Liver (tissue), 9 donors: ENCODE results near the gene CENPA. TPM values are rescaled to one million over a fixed set of nuclear protein-coding genes. Genes with fewer than 3 reads are reported as not detected.

Source experiments
- DNase-seq: peaks from one replicate; pipeline ENCODE4 v3.0.0-alpha.2; 2017; ENCODE audit warnings: low spot score
- H3K27ac ChIP-seq, 2 donors: one replicate each; pipeline ENCODE4 v1.7.0; 2013; ENCODE audit warnings: inconsistent platforms in 2 of 2, low read length in 2 of 2, control low read depth in 1 of 2, low read depth in 1 of 2, mild to moderate bottlenecking in 1 of 2
- H3K27me3 ChIP-seq, 4 donors: one replicate each; pipeline versions ENCODE4 v1.6.1 to v1.7.0; 2013; ENCODE audit warnings: low read length in 3 of 4, inconsistent platforms in 1 of 4, mild to moderate bottlenecking in 1 of 4, moderate library complexity in 1 of 4; ENCODE audit not compliant: control insufficient read depth in 4 of 4, insufficient read depth in 4 of 4
- H3K36me3 ChIP-seq, 4 donors: one replicate each; pipeline versions ENCODE4 v1.6.1 to v1.7.0; 2013; ENCODE audit warnings: low read length in 3 of 4, mild to moderate bottlenecking in 3 of 4, low read depth in 1 of 4, moderate library complexity in 1 of 4; ENCODE audit not compliant: control insufficient read depth in 4 of 4, insufficient read depth in 3 of 4
- H3K4me1 ChIP-seq, 4 donors: one replicate each; pipeline versions ENCODE4 v1.6.1 to v1.7.0; 2013; ENCODE audit warnings: low read length in 3 of 4, mild to moderate bottlenecking in 3 of 4, moderate library complexity in 1 of 4; ENCODE audit not compliant: control insufficient read depth in 4 of 4, insufficient read depth in 4 of 4
- H3K4me3 ChIP-seq, 3 donors: one replicate each; pipeline versions ENCODE4 v1.6.1 to v1.7.0; 2013; ENCODE audit warnings: low read length in 3 of 3, control low read depth in 1 of 3, low read depth in 1 of 3, mild to moderate bottlenecking in 1 of 3
- H3K9ac ChIP-seq, 2 donors: one replicate each; pipeline ENCODE4 v1.7.0; 2013; ENCODE audit warnings: low read length in 2 of 2, mild to moderate bottlenecking in 2 of 2, moderate library complexity in 2 of 2, control low read depth in 1 of 2, low read depth in 1 of 2
- H3K9me3 ChIP-seq, 4 donors: one replicate each; pipeline versions ENCODE4 v1.6.1 to v1.7.0; 2013; ENCODE audit warnings: low read length in 3 of 4; ENCODE audit not compliant: control insufficient read depth in 4 of 4
- EGR1 ChIP-seq, 2 donors: IDR thresholded peaks; 2 replicates each; pipeline ENCODE4 v1.6.1; 2016 to 2018; ENCODE audit warnings: antibody characterized with exemption in 2 of 2, low read depth in 2 of 2
- FOXA2 ChIP-seq: IDR thresholded peaks from 2 replicates; pipeline ENCODE4 v1.6.1; 2016; ENCODE audit warnings: antibody characterized with exemption
- GABPA ChIP-seq, 2 donors: IDR thresholded peaks in 1 of 2; conservative IDR thresholded peaks in 1 of 2; 2 replicates each; pipeline ENCODE4 v1.6.1; 2016; ENCODE audit warnings: antibody characterized with exemption in 2 of 2, mild to moderate bottlenecking in 1 of 2, moderate library complexity in 1 of 2
- HNF4A ChIP-seq, 2 donors: conservative IDR thresholded peaks; 2 replicates each; pipeline ENCODE4 v1.6.1; 2016; ENCODE audit warnings: antibody characterized with exemption in 2 of 2, mild to moderate bottlenecking in 2 of 2
- JUND ChIP-seq, 2 donors: IDR thresholded peaks; 2 replicates each; pipeline ENCODE4 v1.6.1; 2016; ENCODE audit warnings: antibody characterized with exemption in 2 of 2
- NR2F2 ChIP-seq: IDR thresholded peaks from 2 replicates; pipeline ENCODE4 v1.6.1; 2016; ENCODE audit warnings: antibody characterized with exemption
- RAD21 ChIP-seq, 2 donors: IDR thresholded peaks; 2 replicates each; pipeline ENCODE4 v1.6.1; 2016; ENCODE audit warnings: antibody characterized with exemption in 2 of 2, mild to moderate bottlenecking in 2 of 2
- RXRA ChIP-seq, 2 donors: IDR thresholded peaks; 2 replicates each; pipeline ENCODE4 v1.6.1; 2017 to 2018; ENCODE audit warnings: antibody characterized with exemption in 2 of 2, mild to moderate bottlenecking in 1 of 2
- SP1 ChIP-seq: IDR thresholded peaks from 2 replicates; pipeline ENCODE4 v1.6.1; 2018; ENCODE audit warnings: antibody characterized with exemption, mild to moderate bottlenecking
- YY1 ChIP-seq: IDR thresholded peaks from 2 replicates; pipeline ENCODE4 v1.6.1; 2016; ENCODE audit warnings: antibody characterized with exemption, mild to moderate bottlenecking
- WGBS: extraction: QIAGEN DNeasy Blood & Tissue Kit; methylation state at CpG from one replicate; pipeline ENCODE4 v1.1.7; 2013; 5-methylcytosine and 5-hydroxymethylcytosine counted together
- polyA plus RNA-seq, 2 donors: library from polyadenylated mRNA; stranded (reverse) in 1 of 2; unstranded in 1 of 2; fragments of 200-250 nt in 1 of 2; fragments of >200 nt in 1 of 2; fragmentation: Nextera tagmentation in 1 of 2; extraction: Ambion mirVana in 1 of 2; gene quantifications; one replicate each; pipeline versions ENCODE4 v1.2.1 to v1.2.3, GENCODE V29; 2013 to 2015
- total RNA-seq, 2 donors: library from RNA; depleted of rRNA; stranded (reverse); fragments of >200 nt; gene quantifications; one replicate each; pipeline ENCODE4 v1.2.3, GENCODE V29; 2014
- TF ChIP-seq, protein P1 (sequence below): IDR thresholded peaks from 2 replicates; pipeline ENCODE4 v1.6.1; 2016; ENCODE audit warnings: antibody characterized with exemption
- TF ChIP-seq, protein P2 (sequence below): IDR thresholded peaks from 2 replicates; pipeline ENCODE4 v1.6.1; 2016; ENCODE audit warnings: antibody characterized with exemption, mild to moderate bottlenecking
- TF ChIP-seq, protein P3 (sequence below): IDR thresholded peaks from 2 replicates; pipeline ENCODE4 v1.6.1; 2016; ENCODE audit warnings: antibody characterized with exemption
- donor health status: healthy.
- donor health status: healthy.
- donor health status: healthy.
- donor health status: healthy.
- donor health status: healthy.

Gene CENPA
- total and polyA plus RNA-seq, 4 donors: 0.17 to 14.4 (median 1.2) TPM; not detected in 1

DNA sequence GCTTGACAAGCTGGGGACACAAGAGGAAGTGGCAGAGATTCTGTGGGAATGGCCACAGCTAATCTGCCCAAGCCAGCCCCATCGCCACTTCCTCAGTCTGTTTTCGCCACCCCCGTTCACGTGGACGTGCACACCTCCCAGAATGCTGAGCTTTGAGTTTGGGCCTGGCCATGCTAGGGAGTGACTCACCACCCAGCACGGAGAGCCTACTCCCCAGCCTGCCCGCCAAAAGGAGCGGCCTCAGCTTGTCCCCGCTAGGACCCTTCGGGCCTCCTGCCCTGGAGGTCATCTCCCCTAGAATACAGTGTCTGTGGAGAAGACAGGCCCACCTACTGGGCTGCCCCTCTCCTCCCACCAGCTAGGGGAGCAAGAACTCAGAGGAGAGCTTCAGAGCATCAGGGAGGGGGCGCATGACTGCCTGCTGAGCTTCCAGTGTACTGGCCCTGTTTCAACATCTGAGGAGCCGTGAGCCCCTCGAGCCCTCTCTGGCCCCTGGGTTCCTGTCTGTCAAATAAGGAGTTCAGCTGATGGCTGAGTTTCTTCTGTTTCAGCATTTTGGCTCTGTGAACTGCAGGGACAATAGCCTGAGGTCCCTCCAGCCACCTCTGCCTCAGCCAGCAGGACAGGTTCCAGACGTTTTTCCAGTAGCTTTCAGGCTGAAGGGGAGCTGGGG is 16.6 kb upstream of the CENPA start:
- Histone ChIP-seq H3K9ac (no peak overlapping the region), H3K27ac (peak overlapping the region; percentile 48 to 62), H3K4me1 (peaks cover 28 to 57% (median 42%) of the 10 kb centered on the region in 4 donors), H3K36me3 (no peaks in the 10 kb centered on the region), H3K9me3 (no peaks in the 10 kb centered on the region), H3K27me3 (no peaks in the 10 kb centered on the region), H3K4me3 (no peak overlapping the region)
- 62% methylated on average over 14 of the region's 14 CpGs for WGBS
- DNase-seq: no peak
- TF ChIP-seq, protein P1, sequence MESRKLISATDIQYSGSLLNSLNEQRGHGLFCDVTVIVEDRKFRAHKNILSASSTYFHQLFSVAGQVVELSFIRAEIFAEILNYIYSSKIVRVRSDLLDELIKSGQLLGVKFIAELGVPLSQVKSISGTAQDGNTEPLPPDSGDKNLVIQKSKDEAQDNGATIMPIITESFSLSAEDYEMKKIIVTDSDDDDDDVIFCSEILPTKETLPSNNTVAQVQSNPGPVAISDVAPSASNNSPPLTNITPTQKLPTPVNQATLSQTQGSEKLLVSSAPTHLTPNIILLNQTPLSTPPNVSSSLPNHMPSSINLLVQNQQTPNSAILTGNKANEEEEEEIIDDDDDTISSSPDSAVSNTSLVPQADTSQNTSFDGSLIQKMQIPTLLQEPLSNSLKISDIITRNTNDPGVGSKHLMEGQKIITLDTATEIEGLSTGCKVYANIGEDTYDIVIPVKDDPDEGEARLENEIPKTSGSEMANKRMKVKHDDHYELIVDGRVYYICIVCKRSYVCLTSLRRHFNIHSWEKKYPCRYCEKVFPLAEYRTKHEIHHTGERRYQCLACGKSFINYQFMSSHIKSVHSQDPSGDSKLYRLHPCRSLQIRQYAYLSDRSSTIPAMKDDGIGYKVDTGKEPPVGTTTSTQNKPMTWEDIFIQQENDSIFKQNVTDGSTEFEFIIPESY: no peak
- TF ChIP-seq RXRA (IDR thresholded peaks at IDR 0.05) (peak in 1 of 2 donors; percentile 31), SP1 (no peak), RAD21 (IDR thresholded peaks at IDR 0.05) (no peak), EGR1 (IDR thresholded peaks at IDR 0.05; ENCODE audit: low read depth in 2 of 2) (no peak), JUND (IDR thresholded peaks at IDR 0.05) (peak; percentile 42 to 81), FOXA2 (no peak), YY1 (no peak)
- TF ChIP-seq, protein P2, sequence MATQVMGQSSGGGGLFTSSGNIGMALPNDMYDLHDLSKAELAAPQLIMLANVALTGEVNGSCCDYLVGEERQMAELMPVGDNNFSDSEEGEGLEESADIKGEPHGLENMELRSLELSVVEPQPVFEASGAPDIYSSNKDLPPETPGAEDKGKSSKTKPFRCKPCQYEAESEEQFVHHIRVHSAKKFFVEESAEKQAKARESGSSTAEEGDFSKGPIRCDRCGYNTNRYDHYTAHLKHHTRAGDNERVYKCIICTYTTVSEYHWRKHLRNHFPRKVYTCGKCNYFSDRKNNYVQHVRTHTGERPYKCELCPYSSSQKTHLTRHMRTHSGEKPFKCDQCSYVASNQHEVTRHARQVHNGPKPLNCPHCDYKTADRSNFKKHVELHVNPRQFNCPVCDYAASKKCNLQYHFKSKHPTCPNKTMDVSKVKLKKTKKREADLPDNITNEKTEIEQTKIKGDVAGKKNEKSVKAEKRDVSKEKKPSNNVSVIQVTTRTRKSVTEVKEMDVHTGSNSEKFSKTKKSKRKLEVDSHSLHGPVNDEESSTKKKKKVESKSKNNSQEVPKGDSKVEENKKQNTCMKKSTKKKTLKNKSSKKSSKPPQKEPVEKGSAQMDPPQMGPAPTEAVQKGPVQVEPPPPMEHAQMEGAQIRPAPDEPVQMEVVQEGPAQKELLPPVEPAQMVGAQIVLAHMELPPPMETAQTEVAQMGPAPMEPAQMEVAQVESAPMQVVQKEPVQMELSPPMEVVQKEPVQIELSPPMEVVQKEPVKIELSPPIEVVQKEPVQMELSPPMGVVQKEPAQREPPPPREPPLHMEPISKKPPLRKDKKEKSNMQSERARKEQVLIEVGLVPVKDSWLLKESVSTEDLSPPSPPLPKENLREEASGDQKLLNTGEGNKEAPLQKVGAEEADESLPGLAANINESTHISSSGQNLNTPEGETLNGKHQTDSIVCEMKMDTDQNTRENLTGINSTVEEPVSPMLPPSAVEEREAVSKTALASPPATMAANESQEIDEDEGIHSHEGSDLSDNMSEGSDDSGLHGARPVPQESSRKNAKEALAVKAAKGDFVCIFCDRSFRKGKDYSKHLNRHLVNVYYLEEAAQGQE: no peak

DNA sequence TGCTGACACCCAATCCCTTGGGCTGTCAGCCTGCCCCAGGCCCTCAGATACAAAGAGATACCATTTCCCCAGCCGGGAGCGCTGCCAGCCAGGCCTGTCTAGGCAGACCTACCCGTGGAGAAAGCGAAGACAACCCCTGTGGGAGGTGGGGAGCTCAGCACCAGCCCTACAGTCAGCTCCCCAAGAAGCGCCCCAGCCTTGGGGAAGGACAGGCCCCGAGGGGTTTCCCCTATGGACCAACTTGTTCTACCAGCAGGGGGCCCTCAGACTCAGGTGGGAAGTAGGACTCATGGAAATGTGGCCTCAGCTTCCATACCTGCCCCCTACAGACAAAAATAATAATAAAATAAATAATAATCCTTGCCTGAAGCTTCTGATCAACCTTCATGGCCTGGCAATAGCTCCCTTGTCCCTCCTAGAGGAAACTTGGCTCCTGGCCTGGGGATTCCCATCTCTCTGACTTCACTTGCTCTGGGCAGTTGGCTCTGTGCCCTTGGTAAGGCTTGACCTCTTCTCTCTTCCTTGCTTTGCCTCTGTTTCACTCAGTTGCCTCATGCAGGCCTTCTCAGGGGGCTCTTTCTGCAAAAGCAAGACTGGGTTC is 14.8 kb upstream of the CENPA start:
- DNase-seq: no peak
- Histone ChIP-seq H3K27me3 (no peaks in the 10 kb centered on the region), H3K4me3 (no peak overlapping the region), H3K36me3 (peaks cover 2 to 12% (median 11%) of the 10 kb centered on the region in 4 donors), H3K27ac (peak overlapping the region; percentile 62 to 76), H3K4me1 (peaks cover 20 to 46% (median 33%) of the 10 kb centered on the region in 4 donors), H3K9me3 (no peaks in the 10 kb centered on the region), H3K9ac (no peak overlapping the region)
- peak in 1 of 2 donors; percentile 6 for TF ChIP-seq RAD21 (IDR thresholded peaks at IDR 0.05)
- TF ChIP-seq, protein P2: no peak
- TF ChIP-seq, protein P1: no peak
- peak; percentile 35 for TF ChIP-seq NR2F2
- TF ChIP-seq GABPA (IDR thresholded peaks at IDR 0.05 in 1 of 2, conservative IDR thresholded peaks at IDR 0.05 in 1 of 2): no peak
- peak; percentile 33 for TF ChIP-seq SP1
- TF ChIP-seq, protein P3, sequence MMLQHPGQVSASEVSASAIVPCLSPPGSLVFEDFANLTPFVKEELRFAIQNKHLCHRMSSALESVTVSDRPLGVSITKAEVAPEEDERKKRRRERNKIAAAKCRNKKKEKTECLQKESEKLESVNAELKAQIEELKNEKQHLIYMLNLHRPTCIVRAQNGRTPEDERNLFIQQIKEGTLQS: no peak
- TF ChIP-seq RXRA (IDR thresholded peaks at IDR 0.05): peak; percentile 46 to 72
- peak in 1 of 2 donors; percentile 49 for TF ChIP-seq HNF4A (conservative IDR thresholded peaks at IDR 0.05)
- WGBS: 67% methylated on average over 6 of the region's 6 CpGs
